Transverse colon (tissue), 4 donors: ENCODE measurements around the gene KIAA2012. TPM values are rescaled to one million over a fixed set of nuclear protein-coding genes. Genes with fewer than 3 reads are reported as not detected.

Source experiments
- DNase-seq: peaks from one replicate; pipeline ENCODE4 v3.0.0-alpha.2; 2019
- H3K27ac ChIP-seq, 4 donors: fragments of 200-600 bp; sonication (generic); 2 replicates each; pipeline ENCODE4 v1.5.1; 2016 to 2018; ENCODE audit warnings: inconsistent platforms in 4 of 4
- H3K27me3 ChIP-seq: fragments of 200-600 bp; sonication (generic); 2 replicates; pipeline ENCODE4 v1.5.1; 2017; ENCODE audit warnings: inconsistent platforms
- H3K36me3 ChIP-seq, 4 donors: fragments of 200-600 bp; sonication (generic); 2 replicates each; pipeline ENCODE4 v1.5.1; 2017 to 2019; ENCODE audit warnings: inconsistent platforms in 4 of 4
- H3K4me1 ChIP-seq, 4 donors: fragments of 200-600 bp; sonication (generic); 2 replicates each; pipeline ENCODE4 v1.5.1; 2017 to 2020; ENCODE audit warnings: inconsistent platforms in 4 of 4
- H3K4me3 ChIP-seq, 4 donors: fragments of 200-600 bp; sonication (generic); 1 replicate in 1 of 4; 2 replicates in 3 of 4; pipeline versions ENCODE4 v1.5.1 to v1.6.1; 2017 to 2019; ENCODE audit warnings: inconsistent platforms in 4 of 4
- H3K9me3 ChIP-seq, 2 donors: fragments of 200-600 bp; sonication (generic); 2 replicates each; pipeline ENCODE4 v1.5.1; 2017 to 2019; ENCODE audit warnings: inconsistent platforms in 2 of 2
- CTCF ChIP-seq, 5 experiments: fragments of 200-600 bp in 3 of 5; fragments of 450-650 bp in 2 of 5; sonication (generic) in 3 of 5; IDR thresholded peaks; 1 replicate in 2 of 5; 2 replicates in 3 of 5; pipeline ENCODE4 v1.5.1; 2016 to 2017; ENCODE audit warnings: antibody characterized with exemption in 5 of 5, inconsistent platforms in 3 of 5, mild to moderate bottlenecking in 2 of 5, moderate library complexity in 1 of 5
- EP300 ChIP-seq: sonication (generic); formaldehyde crosslinking; IDR thresholded peaks from one replicate; pipeline ENCODE4 v1.6.1; 2017; ENCODE audit warnings: antibody characterized with exemption, low read depth
- POLR2A ChIP-seq: fragments of 450-650 bp; IDR thresholded peaks from one replicate; pipeline ENCODE4 v1.6.1; 2016; ENCODE audit warnings: antibody characterized with exemption, mild to moderate bottlenecking, moderate library complexity
- POLR2AphosphoS5 ChIP-seq, 3 donors: sonication (generic); formaldehyde crosslinking; IDR thresholded peaks; one replicate each; pipeline ENCODE4 v1.6.1; 2016; ENCODE audit warnings: antibody characterized with exemption in 3 of 3
- WGBS, 2 donors: methylation state at CpG; one replicate each; pipeline ENCODE4 v1.1.5; 2018; ENCODE audit warnings: low coverage in 1 of 2; 5-methylcytosine and 5-hydroxymethylcytosine counted together
- in situ Hi-C, 4 donors: fragments of 200-750 bp; cut with MboI; loops; one replicate each; pipeline versions ENCODE4 v1.15.0 to v1.15.1; 2017; ENCODE audit warnings: low sequenced_read_pairs in 3 of 4, low pct_ligation_motif_present in 1 of 4, low pct_unique_long_range_greater_than_20kb in 1 of 4
- intact Hi-C: fragments of 100-400 bp; cut with DNase I; formaldehyde crosslinking; loops from one replicate; pipeline ENCODE4 v1.15.1; 2023; ENCODE audit warnings: low total_unique reads
- total RNA-seq, 4 donors: library from RNA; depleted of rRNA; stranded (reverse); fragments of >200 nt; gene quantifications; one replicate each; pipeline ENCODE4 v1.1.0, GENCODE V29; 2016

The KIAA2012 gene
- total RNA-seq, 4 donors from 2014 or later, result not detected

DNA sequence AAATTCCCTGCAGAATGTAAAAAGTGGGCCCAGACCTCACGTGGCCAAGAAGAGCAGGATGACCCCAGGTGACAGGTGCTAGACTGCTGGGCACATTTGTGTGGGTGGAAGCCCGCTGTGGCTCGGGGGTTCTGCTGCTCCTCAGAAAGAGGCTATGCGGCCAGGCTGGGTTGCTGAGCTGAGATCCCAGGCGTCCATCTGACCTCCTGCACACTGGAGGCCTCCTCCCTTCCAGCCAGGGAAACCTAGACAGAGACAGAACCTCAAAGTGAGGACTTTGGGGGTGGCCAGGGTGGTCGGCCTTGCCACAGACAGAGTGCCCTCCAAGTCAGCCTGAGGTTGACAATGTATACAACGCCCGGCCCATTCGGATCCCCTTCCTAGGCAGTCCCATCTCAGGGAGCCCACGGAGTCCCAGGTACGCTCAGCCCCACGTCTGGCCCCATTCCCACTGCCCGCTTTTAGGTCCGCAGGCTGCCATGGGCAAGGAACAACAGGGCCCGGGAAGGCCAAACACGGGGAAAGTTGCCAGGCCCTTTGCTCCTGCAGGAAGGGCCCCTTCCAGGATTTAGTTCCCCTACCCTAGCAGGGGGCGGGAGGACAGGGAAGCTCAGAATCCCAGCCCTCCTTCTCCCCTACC, 75.6 kb downstream of the KIAA2012 start:
- Histone ChIP-seq H3K9me3 (no peaks in the 10 kb centered on the region), H3K27me3 (no peaks in the 10 kb centered on the region), H3K27ac (peak overlapping the region; percentile 22 to 58 (median 50)), H3K4me3 (no peak overlapping the region), H3K36me3 (no peaks in the 10 kb centered on the region), H3K4me1 (peaks cover 0 to 23% (median 0%) of the 10 kb centered on the region in 4 donors)
- 85 to 87% methylated on average over 5 to 14 of the region's 17 CpGs for WGBS, 2 donors
- intact Hi-C loops, result no loop called here
- no peak for TF ChIP-seq EP300
- no peak for TF ChIP-seq CTCF (IDR thresholded peaks at IDR 0.05)
- no peak for TF ChIP-seq POLR2A
- TF ChIP-seq POLR2AphosphoS5 (IDR thresholded peaks at IDR 0.05), result no peak
- in situ Hi-C loops, result no loop called here
- no peak for DNase-seq

GRCh38 chr2:202149155-202149762, 76.2 kb downstream of the KIAA2012 start:
- Histone ChIP-seq H3K27ac (peak overlapping the region; percentile 22 to 58 (median 50)), H3K4me1 (peaks cover 0 to 23% (median 0%) of the 10 kb centered on the region in 4 donors), H3K36me3 (no peaks in the 10 kb centered on the region), H3K9me3 (no peaks in the 10 kb centered on the region), H3K27me3 (no peaks in the 10 kb centered on the region), H3K4me3 (no peak overlapping the region)
- TF ChIP-seq CTCF (IDR thresholded peaks at IDR 0.05) (no peak), EP300 (no peak), POLR2A (no peak), POLR2AphosphoS5 (IDR thresholded peaks at IDR 0.05) (no peak)
- WGBS, 2 donors, result 57 to 68% methylated on average over 1 to 13 of the region's 13 CpGs
- in situ Hi-C loops, result no loop called here
- intact Hi-C loops, result no loop called here
- peak; percentile 17 for DNase-seq

DNA sequence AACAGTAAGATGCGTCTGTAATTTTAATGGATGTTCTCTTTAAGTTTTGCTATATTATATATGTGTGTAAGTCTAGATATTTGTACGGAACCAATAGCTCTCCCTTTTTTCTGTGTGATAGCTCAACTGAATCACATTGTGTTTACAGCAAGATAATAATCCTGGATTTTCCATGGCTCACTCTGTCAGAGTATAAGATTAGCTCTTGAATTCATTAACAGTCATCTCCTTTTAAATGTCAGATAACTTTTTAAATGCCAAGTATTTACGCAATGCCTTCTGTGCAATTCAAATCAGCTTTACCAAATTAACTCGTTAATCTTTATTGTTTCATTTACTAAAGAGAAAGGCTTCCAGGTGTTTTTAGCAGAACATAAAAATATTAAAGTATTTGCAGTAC, 76.9 kb downstream of the KIAA2012 start:
- intact Hi-C loops (no loop called here), in situ Hi-C loops (no loop called here)
- H3K4me3 ChIP-seq, result no peak overlapping the region
- H3K27ac ChIP-seq, result peak overlapping the region in 3 of 4 donors; percentile 22 to 58 (median 53)
- no peaks in the 10 kb centered on the region for H3K9me3 ChIP-seq
- H3K4me1 ChIP-seq, result peaks cover 0 to 23% (median 0%) of the 10 kb centered on the region in 4 donors
- no peak for TF ChIP-seq POLR2A
- no peak for TF ChIP-seq POLR2AphosphoS5 (IDR thresholded peaks at IDR 0.05)
- no peak for TF ChIP-seq CTCF (IDR thresholded peaks at IDR 0.05)
- no peak for TF ChIP-seq EP300
- no peaks in the 10 kb centered on the region for H3K36me3 ChIP-seq
- no peak for DNase-seq
- no peaks in the 10 kb centered on the region for H3K27me3 ChIP-seq
- 63 to 69% methylated on average over 4 of the region's 4 CpGs for WGBS, 2 donors

DNA sequence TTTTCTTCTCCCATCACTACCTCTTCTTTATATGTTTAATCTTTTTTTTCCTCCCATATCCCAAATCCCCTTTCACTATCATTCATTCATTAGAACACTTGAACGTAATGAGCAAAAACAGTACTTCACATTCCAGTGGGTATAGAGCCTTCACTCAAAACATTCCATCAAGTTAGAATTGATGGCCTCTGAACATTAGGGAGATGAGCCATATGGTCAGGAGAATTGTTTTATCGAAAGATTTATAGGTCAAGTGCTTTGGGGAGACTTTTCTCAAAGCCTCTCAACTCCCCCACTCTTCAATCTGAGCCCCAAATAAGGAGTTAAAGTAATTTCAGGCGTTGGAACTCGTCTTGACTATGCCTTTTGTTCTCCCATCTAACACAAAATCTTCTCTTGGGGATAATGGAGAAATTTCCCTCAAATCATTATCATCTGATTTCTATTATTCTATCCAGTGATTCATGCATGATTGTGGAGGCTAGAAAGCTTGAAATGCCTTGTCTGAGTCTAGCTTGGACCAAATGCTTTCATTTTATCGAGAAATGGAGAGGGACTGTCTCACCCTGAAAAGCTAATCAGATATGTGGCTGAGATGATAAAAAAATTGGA, 79.2 kb downstream of the KIAA2012 start:
- Histone ChIP-seq H3K27ac (no peak overlapping the region), H3K36me3 (no peaks in the 10 kb centered on the region), H3K4me3 (no peak overlapping the region), H3K4me1 (peaks cover 0 to 21% (median 0%) of the 10 kb centered on the region in 4 donors), H3K9me3 (no peaks in the 10 kb centered on the region), H3K27me3 (no peaks in the 10 kb centered on the region)
- in situ Hi-C loops, result no loop called here
- TF ChIP-seq POLR2AphosphoS5 (IDR thresholded peaks at IDR 0.05) (no peak), EP300 (no peak), CTCF (IDR thresholded peaks at IDR 0.05) (no peak), POLR2A (no peak)
- DNase-seq, result no peak
- intact Hi-C loops, result no loop called here
- WGBS, 2 donors, result 79 to 87% methylated on average over 5 of the region's 5 CpGs
